Neural progenitor cell (in vitro differentiated cells): Measurements from ENCODE around the gene ZNF385C. TPM values are rescaled to one million over a fixed set of nuclear protein-coding genes. Genes with fewer than 3 reads are reported as not detected.

Source experiments
- DNase-seq: peaks from one replicate; pipeline ENCODE4 v3.0.0-alpha.2; 2016; ENCODE audit warnings: low spot score
- H2AFZ ChIP-seq: fragments of 200-600 bp; sonication (generic); replicated peaks from 2 replicates; pipeline ENCODE4 v1.6.1; 2016; ENCODE audit warnings: antibody characterized with exemption
- H3F3A ChIP-seq: fragments of 200-600 bp; sonication (generic); 2 replicates; pipeline ENCODE4 v1.6.1; 2016; ENCODE audit warnings: antibody characterized with exemption, low read depth
- H3K27ac ChIP-seq: fragments of 200-600 bp; sonication (generic); 2 replicates; pipeline ENCODE4 v1.5.1; 2016; ENCODE audit warnings: mild to moderate bottlenecking
- H3K27me3 ChIP-seq: fragments of 200-600 bp; sonication (generic); 2 replicates; pipeline ENCODE4 v1.6.1; 2016; ENCODE audit warnings: mild to moderate bottlenecking, moderate library complexity
- H3K36me3 ChIP-seq: fragments of 200-600 bp; sonication (generic); 2 replicates; pipeline ENCODE4 v1.5.1; 2016
- H3K4me1 ChIP-seq: fragments of 200-600 bp; sonication (generic); 2 replicates; pipeline ENCODE4 v1.6.1; 2016; ENCODE audit warnings: mixed run types
- H3K4me2 ChIP-seq: fragments of 200-600 bp; sonication (generic); 2 replicates; pipeline ENCODE4 v1.6.1; 2016
- H3K4me3 ChIP-seq: fragments of 200-600 bp; sonication (generic); 2 replicates; pipeline ENCODE4 v1.5.1; 2016
- H3K79me2 ChIP-seq: fragments of 200-600 bp; sonication (generic); 2 replicates; pipeline ENCODE4 v1.6.1; 2016; ENCODE audit warnings: low read depth
- H3K9ac ChIP-seq: fragments of 200-600 bp; sonication (generic); 2 replicates; pipeline ENCODE4 v1.6.1; 2016
- H3K9me3 ChIP-seq: fragments of 200-600 bp; sonication (generic); 2 replicates; pipeline ENCODE4 v1.5.1; 2016; ENCODE audit warnings: low read depth
- H4K20me1 ChIP-seq: fragments of 200-600 bp; sonication (generic); 2 replicates; pipeline ENCODE4 v1.6.1; 2016; ENCODE audit warnings: low read depth
- H3K27ac Mint-ChIP-seq: 3 replicates; pipeline ENCODE4 v1.8.0; 2021; ENCODE audit warnings: mixed read lengths
- H3K27me3 Mint-ChIP-seq: 2 replicates; pipeline ENCODE4 v1.8.0; 2022; ENCODE audit warnings: low read depth, mild to moderate bottlenecking, inconsistent platforms, moderate library complexity, mixed read lengths; ENCODE audit not compliant: insufficient read depth
- H3K36me3 Mint-ChIP-seq: 3 replicates; pipeline ENCODE4 v1.8.0; 2021; ENCODE audit warnings: mixed read lengths
- H3K4me1 Mint-ChIP-seq: 3 replicates; pipeline ENCODE4 v1.8.0; 2021; ENCODE audit warnings: mixed read lengths
- H3K4me3 Mint-ChIP-seq: 3 replicates; pipeline ENCODE4 v1.8.0; 2021; ENCODE audit warnings: mild to moderate bottlenecking, moderate library complexity, mixed read lengths
- H3K9me3 Mint-ChIP-seq: 3 replicates; pipeline ENCODE4 v1.8.0; 2020; ENCODE audit warnings: mixed read lengths
- EZH2 ChIP-seq: fragments of 200-600 bp; sonication (generic); IDR thresholded peaks from 2 replicates; pipeline ENCODE4 v1.6.1; 2017; ENCODE audit warnings: antibody characterized with exemption, mild to moderate bottlenecking, moderate library complexity
- EZH2phosphoT487 ChIP-seq: fragments of 200-600 bp; sonication (generic); IDR thresholded peaks from 2 replicates; pipeline ENCODE4 v1.6.1; 2017; ENCODE audit warnings: antibody characterized with exemption
- total RNA-seq: library from RNA; depleted of rRNA; stranded (reverse); fragments of >200 nt; gene quantifications from 2 replicates; pipeline ENCODE4 v1.2.3, GENCODE V29; 2015; ENCODE audit warnings: low replicate concordance
- TF ChIP-seq, protein P1 (sequence below): fragments of 200-600 bp; sonication (generic); IDR thresholded peaks from 2 replicates; pipeline ENCODE4 v1.5.1; 2017; ENCODE audit warnings: antibody characterized with exemption, mild to moderate bottlenecking

The ZNF385C gene
- total RNA-seq, 1 donor from 2014 or later, result 5.0 TPM

DNA sequence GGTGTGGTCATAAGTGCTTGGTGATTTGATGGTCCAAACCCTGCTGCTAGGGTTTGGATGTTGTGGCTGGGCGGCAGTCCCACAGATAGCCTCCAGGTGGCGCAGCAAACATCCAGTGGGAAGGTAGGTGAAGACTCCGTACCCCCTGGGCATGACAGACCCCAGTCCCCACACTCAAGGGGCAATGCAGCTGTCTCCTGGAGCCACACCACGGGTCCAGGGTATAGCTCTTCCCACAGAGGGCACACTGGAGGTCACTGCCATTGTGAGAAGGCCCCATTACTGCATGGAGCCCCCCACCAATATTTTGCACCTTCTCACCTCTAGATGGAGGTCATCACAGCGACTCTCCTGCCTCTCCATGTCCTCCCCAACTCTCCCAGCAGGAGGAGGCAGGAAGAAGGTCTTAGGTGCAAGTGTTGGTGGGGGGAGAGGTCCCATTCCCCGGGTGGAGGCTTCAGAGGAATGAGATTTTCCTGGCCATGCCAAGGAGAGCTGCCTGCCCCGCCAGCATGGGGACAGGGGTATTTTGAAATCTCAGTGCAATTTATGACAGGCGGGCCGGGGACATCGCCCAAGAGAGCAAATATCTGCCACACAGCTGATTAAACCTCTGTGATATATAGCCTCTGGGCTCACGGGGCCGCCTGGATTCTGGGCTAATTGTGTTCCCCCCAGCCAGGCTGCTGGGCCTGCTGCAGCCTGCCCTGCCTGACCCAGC is 30.7 kb downstream of the ZNF385C start:
- no peaks in the 10 kb centered on the region for H3K36me3 Mint-ChIP-seq
- no peaks in the 10 kb centered on the region for H3K9me3 ChIP-seq
- H3K4me1 ChIP-seq, result peaks cover 13% of the 10 kb centered on the region
- no peak overlapping the region for H3K27ac ChIP-seq
- no peaks in the 10 kb centered on the region for H3K36me3 ChIP-seq
- peaks cover 14% of the 10 kb centered on the region for H3K4me1 Mint-ChIP-seq
- H3K27me3 ChIP-seq, result peaks cover 16% of the 10 kb centered on the region
- H3K27me3 Mint-ChIP-seq, result peaks cover 25% of the 10 kb centered on the region
- no peak overlapping the region for H3K4me2 ChIP-seq
- no peaks in the 10 kb centered on the region for H3K79me2 ChIP-seq
- H4K20me1 ChIP-seq, result no peaks in the 10 kb centered on the region
- TF ChIP-seq EZH2, result no peak
- TF ChIP-seq, protein P1, sequence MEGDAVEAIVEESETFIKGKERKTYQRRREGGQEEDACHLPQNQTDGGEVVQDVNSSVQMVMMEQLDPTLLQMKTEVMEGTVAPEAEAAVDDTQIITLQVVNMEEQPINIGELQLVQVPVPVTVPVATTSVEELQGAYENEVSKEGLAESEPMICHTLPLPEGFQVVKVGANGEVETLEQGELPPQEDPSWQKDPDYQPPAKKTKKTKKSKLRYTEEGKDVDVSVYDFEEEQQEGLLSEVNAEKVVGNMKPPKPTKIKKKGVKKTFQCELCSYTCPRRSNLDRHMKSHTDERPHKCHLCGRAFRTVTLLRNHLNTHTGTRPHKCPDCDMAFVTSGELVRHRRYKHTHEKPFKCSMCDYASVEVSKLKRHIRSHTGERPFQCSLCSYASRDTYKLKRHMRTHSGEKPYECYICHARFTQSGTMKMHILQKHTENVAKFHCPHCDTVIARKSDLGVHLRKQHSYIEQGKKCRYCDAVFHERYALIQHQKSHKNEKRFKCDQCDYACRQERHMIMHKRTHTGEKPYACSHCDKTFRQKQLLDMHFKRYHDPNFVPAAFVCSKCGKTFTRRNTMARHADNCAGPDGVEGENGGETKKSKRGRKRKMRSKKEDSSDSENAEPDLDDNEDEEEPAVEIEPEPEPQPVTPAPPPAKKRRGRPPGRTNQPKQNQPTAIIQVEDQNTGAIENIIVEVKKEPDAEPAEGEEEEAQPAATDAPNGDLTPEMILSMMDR, result peak; percentile 93
- no peak overlapping the region for H3K9ac ChIP-seq
- H3K9me3 Mint-ChIP-seq, result no peaks in the 10 kb centered on the region
- no peak overlapping the region for H3K4me3 Mint-ChIP-seq
- H3K4me3 ChIP-seq, result no peak overlapping the region
- peaks cover 6% of the 10 kb centered on the region for H3F3A ChIP-seq
- peak overlapping the region; percentile 46 for H3K27ac Mint-ChIP-seq
- H2AFZ ChIP-seq, result no peak overlapping the region
- peak; percentile 77 for DNase-seq

- no peak overlapping the region for H3K9ac ChIP-seq
- H4K20me1 ChIP-seq, result no peaks in the 10 kb centered on the region
- Mint-ChIP-seq H3K36me3 (no peaks in the 10 kb centered on the region), H3K4me3 (no peak overlapping the region), H3K27ac (no peak overlapping the region), H3K27me3 (peaks cover 13% of the 10 kb centered on the region), H3K9me3 (no peaks in the 10 kb centered on the region), H3K4me1 (peaks cover 25% of the 10 kb centered on the region)
- peaks cover 6% of the 10 kb centered on the region for H3F3A ChIP-seq
- H2AFZ ChIP-seq, result no peak overlapping the region
- H3K4me2 ChIP-seq, result no peak overlapping the region
- no peaks in the 10 kb centered on the region for H3K9me3 ChIP-seq
- no peak overlapping the region for H3K27ac ChIP-seq
- H3K4me1 ChIP-seq, result peaks cover 20% of the 10 kb centered on the region
- TF ChIP-seq EZH2 (no peak), EZH2phosphoT487 (no peak)
- TF ChIP-seq, protein P1, result no peak
- H3K4me3 ChIP-seq, result no peak overlapping the region
- DNase-seq, result no peak
- no peaks in the 10 kb centered on the region for H3K36me3 ChIP-seq
- H3K27me3 ChIP-seq, result no peaks in the 10 kb centered on the region
- no peaks in the 10 kb centered on the region for H3K79me2 ChIP-seq
Measured at GRCh38 chr17:42065201-42065600, 33.1 kb downstream of the ZNF385C start.

- DNase-seq, result no peak
Measured at GRCh38 chr17:42062681-42063080, 35.6 kb downstream of the ZNF385C start.

More at GRCh38 chr17:42062681-42063080, 35.6 kb downstream of the ZNF385C start:
- H2AFZ ChIP-seq, result no peak overlapping the region
- H3K9me3 ChIP-seq, result no peaks in the 10 kb centered on the region
- Mint-ChIP-seq H3K27ac (peak overlapping the region; percentile 82), H3K4me1 (peaks cover 29% of the 10 kb centered on the region), H3K4me3 (no peak overlapping the region), H3K9me3 (no peaks in the 10 kb centered on the region), H3K36me3 (no peaks in the 10 kb centered on the region), H3K27me3 (peaks cover 9% of the 10 kb centered on the region)
- H3K9ac ChIP-seq, result no peak overlapping the region
- H3K4me3 ChIP-seq, result no peak overlapping the region
- H3K4me1 ChIP-seq, result peaks cover 20% of the 10 kb centered on the region
- no peaks in the 10 kb centered on the region for H3K36me3 ChIP-seq
- TF ChIP-seq, protein P1, result no peak
- TF ChIP-seq EZH2phosphoT487 (no peak), EZH2 (no peak)
- H3K79me2 ChIP-seq, result no peaks in the 10 kb centered on the region
- H3K27me3 ChIP-seq, result no peaks in the 10 kb centered on the region
- no peak overlapping the region for H3K27ac ChIP-seq
- H3K4me2 ChIP-seq, result no peak overlapping the region
- H3F3A ChIP-seq, result no peaks in the 10 kb centered on the region
- no peaks in the 10 kb centered on the region for H4K20me1 ChIP-seq
